Lower leg skin (tissue), 4 donors: ENCODE measurements around the gene ZNF732. TPM values are rescaled to one million over a fixed set of nuclear protein-coding genes. Genes with fewer than 3 reads are reported as not detected.
"Not testable (repeated sequence)": the region's sequence is repeated elsewhere in the genome, so short reads cannot be mapped to it uniquely, and the experiment has no call there.

Experiments
- DNase-seq, 2 donors: peaks; one replicate each; pipeline ENCODE4 v3.0.0-alpha.2; 2019; ENCODE audit warnings: low spot score in 2 of 2
- H3K4me3 ChIP-seq: fragments of 200-600 bp; sonication (generic); 2 replicates; pipeline ENCODE4 v1.5.1; 2017; ENCODE audit warnings: mild to moderate bottlenecking, low read depth; ENCODE audit not compliant: poor library complexity, severe bottlenecking
- POLR2A ChIP-seq, 2 donors: fragments of 450-650 bp; IDR thresholded peaks; one replicate each; pipeline ENCODE4 v1.6.1; 2016 to 2017; ENCODE audit warnings: antibody characterized with exemption in 2 of 2, mild to moderate bottlenecking in 1 of 2, moderate library complexity in 1 of 2
- WGBS, 2 donors: methylation state at CpG; one replicate each; pipeline ENCODE4 v1.1.5; 2018; 5-methylcytosine and 5-hydroxymethylcytosine counted together
- intact Hi-C: fragments of 100-400 bp; cut with DNase I; formaldehyde crosslinking; loops from one replicate; pipeline ENCODE4 v1.15.0; 2023; ENCODE audit warnings: low total_unique reads
- total RNA-seq, 4 donors: library from RNA; depleted of rRNA; stranded (reverse); fragments of >200 nt; gene quantifications; one replicate each; pipeline ENCODE4 v1.1.0, GENCODE V29; 2016
- TF ChIP-seq, protein P1 (sequence below), 3 donors: fragments of 450-650 bp; IDR thresholded peaks; one replicate each; pipeline ENCODE4 v1.5.1; 2016; ENCODE audit warnings: antibody characterized with exemption in 3 of 3, mild to moderate bottlenecking in 3 of 3, moderate library complexity in 2 of 3

Gene ZNF732
- total RNA-seq, 4 donors from 2014 or later: 0.64 to 2.5 (median 1.8) TPM

DNA sequence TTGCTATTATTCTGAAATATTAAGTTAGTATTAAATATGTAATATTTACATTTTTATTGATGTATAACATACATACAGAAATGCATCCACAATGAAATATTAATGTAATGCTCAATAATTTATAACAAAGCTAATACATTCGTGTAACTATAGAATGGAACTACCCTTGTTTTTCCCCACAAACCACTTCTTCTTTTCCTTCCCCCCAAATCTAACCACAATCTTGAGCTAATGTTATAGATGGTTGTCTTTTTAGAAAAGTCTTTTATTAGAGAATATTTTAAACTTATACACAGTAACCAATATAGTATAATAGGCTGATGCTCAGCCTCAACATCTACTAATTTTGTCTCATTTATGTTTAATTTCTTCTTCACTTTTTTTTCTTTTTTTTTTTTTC, 4.5 kb upstream of the ZNF732 start:
- intact Hi-C loops: no loop called here
- no peak overlapping the region for H3K4me3 ChIP-seq
- TF ChIP-seq, protein P1, sequence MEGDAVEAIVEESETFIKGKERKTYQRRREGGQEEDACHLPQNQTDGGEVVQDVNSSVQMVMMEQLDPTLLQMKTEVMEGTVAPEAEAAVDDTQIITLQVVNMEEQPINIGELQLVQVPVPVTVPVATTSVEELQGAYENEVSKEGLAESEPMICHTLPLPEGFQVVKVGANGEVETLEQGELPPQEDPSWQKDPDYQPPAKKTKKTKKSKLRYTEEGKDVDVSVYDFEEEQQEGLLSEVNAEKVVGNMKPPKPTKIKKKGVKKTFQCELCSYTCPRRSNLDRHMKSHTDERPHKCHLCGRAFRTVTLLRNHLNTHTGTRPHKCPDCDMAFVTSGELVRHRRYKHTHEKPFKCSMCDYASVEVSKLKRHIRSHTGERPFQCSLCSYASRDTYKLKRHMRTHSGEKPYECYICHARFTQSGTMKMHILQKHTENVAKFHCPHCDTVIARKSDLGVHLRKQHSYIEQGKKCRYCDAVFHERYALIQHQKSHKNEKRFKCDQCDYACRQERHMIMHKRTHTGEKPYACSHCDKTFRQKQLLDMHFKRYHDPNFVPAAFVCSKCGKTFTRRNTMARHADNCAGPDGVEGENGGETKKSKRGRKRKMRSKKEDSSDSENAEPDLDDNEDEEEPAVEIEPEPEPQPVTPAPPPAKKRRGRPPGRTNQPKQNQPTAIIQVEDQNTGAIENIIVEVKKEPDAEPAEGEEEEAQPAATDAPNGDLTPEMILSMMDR (IDR thresholded peaks at IDR 0.05): no peak
- TF ChIP-seq POLR2A (IDR thresholded peaks at IDR 0.05): no peak
- DNase-seq: no peak
- 70 to 86% methylated on average over 1 of the region's 1 CpG for WGBS, 2 donors

DNA sequence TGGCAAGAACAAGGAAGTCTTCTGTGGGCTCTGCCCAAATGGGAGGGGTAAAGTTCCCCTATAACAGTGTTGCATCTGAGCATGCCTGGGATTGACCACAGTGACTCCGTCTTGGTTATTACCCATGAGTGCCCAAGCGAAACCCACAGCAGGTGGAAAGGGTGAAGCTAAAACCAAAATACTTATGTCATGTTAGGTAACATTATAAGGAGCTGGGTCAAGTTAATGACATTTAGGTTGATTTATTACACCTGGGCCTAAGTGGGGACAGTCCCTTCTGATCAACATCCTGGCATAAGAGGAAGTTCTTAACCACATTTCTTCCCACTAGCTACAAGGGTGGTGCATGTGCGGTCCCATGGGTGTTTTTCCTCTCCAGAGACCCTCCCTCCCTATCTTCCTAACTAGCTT, 1.3 kb upstream of the ZNF732 start:
- intact Hi-C loops: no loop called here
- WGBS, 2 donors: 82 to 89% methylated on average over 3 of the region's 3 CpGs
- TF ChIP-seq, protein P1 (IDR thresholded peaks at IDR 0.05): no peak
- no peak for TF ChIP-seq POLR2A (IDR thresholded peaks at IDR 0.05)
- no peak overlapping the region for H3K4me3 ChIP-seq
- no peak for DNase-seq

DNA sequence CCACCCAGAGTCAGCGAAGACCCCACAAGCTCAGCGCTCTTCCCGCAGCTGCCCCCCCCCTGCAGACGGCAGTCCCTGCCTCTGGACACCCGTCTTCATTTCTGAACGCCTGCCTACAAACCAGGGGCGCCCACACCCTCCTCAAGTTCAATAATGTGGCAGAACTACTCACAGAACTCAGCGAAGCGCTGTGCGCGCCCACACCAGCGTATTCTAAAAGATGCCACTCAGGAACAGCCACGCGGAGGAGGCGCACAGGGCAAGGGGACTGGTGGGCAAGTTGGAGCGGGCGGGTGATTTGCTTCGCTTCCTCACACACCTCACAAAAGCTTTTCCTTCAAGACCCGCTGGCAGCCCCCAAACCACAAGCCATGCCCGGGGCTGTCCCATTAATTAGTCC, 758 bp downstream of the ZNF732 start:
- DNase-seq, intact Hi-C loops, H3K4me3 ChIP-seq: not testable (repeated sequence)
- 6 to 13% methylated on average over 10 to 13 of the region's 20 CpGs for WGBS, 2 donors

DNA sequence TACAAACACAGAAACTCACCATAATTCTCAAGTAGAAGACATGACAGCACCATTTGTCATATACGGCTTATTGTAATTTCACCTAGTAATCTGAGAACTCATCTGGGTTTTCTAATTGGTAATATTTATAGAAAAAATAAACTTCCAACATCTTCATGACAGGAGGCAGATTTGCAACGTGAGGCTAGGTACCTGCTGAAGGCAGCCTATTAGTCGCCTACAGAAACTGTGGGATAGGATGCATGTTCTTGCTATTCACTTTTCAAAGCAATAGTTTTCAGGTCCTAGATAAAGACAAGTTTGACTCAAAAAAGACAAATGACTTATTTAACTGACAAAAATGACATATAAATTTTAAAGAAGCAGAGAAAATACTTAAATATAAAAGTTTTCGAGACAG, 2.9 kb downstream of the ZNF732 start:
- no peak overlapping the region for H3K4me3 ChIP-seq
- TF ChIP-seq, protein P1 (IDR thresholded peaks at IDR 0.05): no peak
- TF ChIP-seq POLR2A (IDR thresholded peaks at IDR 0.05): no peak
- intact Hi-C loops: no loop called here

DNA sequence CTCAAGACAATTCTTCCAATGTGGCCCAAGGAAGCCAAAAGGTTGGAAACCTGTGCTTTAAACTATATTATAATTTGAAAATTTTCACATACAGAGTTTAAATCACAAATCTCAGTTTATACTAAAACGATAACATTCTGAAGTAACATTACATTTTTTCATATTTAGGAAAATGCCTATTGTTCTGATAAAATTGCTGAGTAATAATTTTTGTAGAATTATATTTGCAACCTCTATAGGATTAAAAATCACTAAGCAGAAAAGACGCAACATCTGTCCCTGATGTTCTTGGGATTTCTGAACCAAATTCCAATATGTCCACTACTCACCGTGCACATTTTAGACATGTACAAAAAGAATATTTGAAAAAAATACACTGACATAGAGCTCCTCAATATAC, 10.5 kb downstream of the ZNF732 start:
- WGBS, 2 donors: 95 to 97% methylated on average over 3 of the region's 3 CpGs
- no peak for TF ChIP-seq POLR2A (IDR thresholded peaks at IDR 0.05)
- TF ChIP-seq, protein P1 (IDR thresholded peaks at IDR 0.05): no peak
- intact Hi-C loops: no loop called here
- no peak overlapping the region for H3K4me3 ChIP-seq
- no peak for DNase-seq

More for the DNA sequence above, 2.9 kb downstream of the ZNF732 start:
- DNase-seq: no peak
- WGBS, 2 donors: 91 to 95% methylated on average over 4 of the region's 4 CpGs

DNA sequence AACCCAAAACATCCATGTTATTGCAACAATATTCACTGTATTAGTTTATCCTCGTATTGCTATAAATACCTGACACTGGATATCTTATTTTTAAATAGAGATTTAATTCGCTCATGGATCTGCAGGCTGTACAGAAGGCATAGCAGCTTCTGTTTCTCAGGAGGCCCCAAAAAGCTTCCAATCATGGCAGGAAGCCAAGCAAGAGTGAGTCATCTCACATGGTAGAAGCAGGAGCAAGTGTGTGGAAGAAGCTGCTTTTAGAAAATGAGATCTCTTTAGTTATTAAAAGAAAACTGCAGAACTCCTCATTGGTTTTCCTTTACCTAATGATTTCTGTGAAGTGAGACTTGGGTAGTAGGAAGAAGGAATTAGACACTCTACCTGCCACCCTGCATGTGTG, 16.4 kb downstream of the ZNF732 start:
- no peak overlapping the region for H3K4me3 ChIP-seq
- WGBS, 2 donors: 91 to 97% methylated on average over 2 of the region's 2 CpGs
- no peak for DNase-seq
- no peak for TF ChIP-seq POLR2A (IDR thresholded peaks at IDR 0.05)
- TF ChIP-seq, protein P1 (IDR thresholded peaks at IDR 0.05): no peak
- intact Hi-C loops: no loop called here
